Esophagus muscularis mucosa (tissue), 4 donors: ENCODE measurements around the gene PTGIS. TPM values are rescaled to one million over a fixed set of nuclear protein-coding genes. Genes with fewer than 3 reads are reported as not detected.

ENCODE experiments used
- DNase-seq: peaks from one replicate; pipeline ENCODE4 v3.0.0-alpha.2; 2017; ENCODE audit errors: extremely low spot score
- H3K27ac ChIP-seq, 4 donors: fragments of 200-600 bp; sonication (generic); replicated peaks in 1 of 4; 1 replicate in 3 of 4; 2 replicates in 1 of 4; pipeline ENCODE4 v1.5.1; 2016 to 2019; ENCODE audit warnings: mild to moderate bottlenecking in 1 of 4
- H3K27me3 ChIP-seq, 4 donors: fragments of 200-600 bp; sonication (generic); one replicate each; pipeline versions ENCODE4 v1.5.1 to v1.6.0; 2016 to 2019
- H3K36me3 ChIP-seq, 4 donors: fragments of 200-600 bp; sonication (generic); one replicate each; pipeline ENCODE4 v1.5.1; 2016 to 2019
- H3K4me1 ChIP-seq, 4 donors: fragments of 200-600 bp; sonication (generic); one replicate each; pipeline ENCODE4 v1.5.1; 2016 to 2019
- H3K4me3 ChIP-seq, 4 donors: fragments of 200-600 bp; sonication (generic); 1 replicate in 2 of 4; 2 replicates in 2 of 4; pipeline ENCODE4 v1.5.1; 2016 to 2019; ENCODE audit warnings: mild to moderate bottlenecking in 4 of 4, moderate library complexity in 1 of 4
- H3K9me3 ChIP-seq, 4 donors: fragments of 200-600 bp; sonication (generic); 1 replicate in 3 of 4; 2 replicates in 1 of 4; pipeline ENCODE4 v1.5.1; 2016 to 2019
- EP300 ChIP-seq: sonication (generic); formaldehyde crosslinking; IDR thresholded peaks from one replicate; pipeline ENCODE4 v1.6.1; 2017; ENCODE audit warnings: antibody characterized with exemption
- POLR2A ChIP-seq: fragments of 450-650 bp; IDR thresholded peaks from one replicate; pipeline ENCODE4 v1.6.1; 2017; ENCODE audit warnings: antibody characterized with exemption, moderate library complexity, mild to moderate bottlenecking, low read depth
- POLR2AphosphoS5 ChIP-seq, 2 donors: sonication (generic); formaldehyde crosslinking; IDR thresholded peaks; one replicate each; pipeline ENCODE4 v1.6.1; 2017; ENCODE audit warnings: antibody characterized with exemption in 2 of 2
- WGBS: methylation state at CpG from one replicate; pipeline ENCODE4 v1.1.5; 2018; 5-methylcytosine and 5-hydroxymethylcytosine counted together
- intact Hi-C: fragments of 100-400 bp; cut with DNase I; formaldehyde crosslinking; loops from one replicate; pipeline ENCODE4 v1.15.1; 2023
- total RNA-seq, 4 donors: library from RNA; depleted of rRNA; stranded (reverse); fragments of >200 nt; gene quantifications; one replicate each; pipeline versions ENCODE4 v1.1.0 to v1.2.1, GENCODE V29; 2016
- TF ChIP-seq, protein P1 (sequence below), 3 experiments: fragments of 200-600 bp in 2 of 3; fragments of 450-650 bp in 1 of 3; sonication (generic) in 2 of 3; IDR thresholded peaks; one replicate each; pipeline ENCODE4 v1.5.1; 2017 to 2019; ENCODE audit warnings: antibody characterized with exemption in 3 of 3, mild to moderate bottlenecking in 2 of 3, moderate library complexity in 1 of 3

The PTGIS gene
- total RNA-seq, 4 donors from 2014 or later, result 107 to 217 (median 130) TPM

DNA sequence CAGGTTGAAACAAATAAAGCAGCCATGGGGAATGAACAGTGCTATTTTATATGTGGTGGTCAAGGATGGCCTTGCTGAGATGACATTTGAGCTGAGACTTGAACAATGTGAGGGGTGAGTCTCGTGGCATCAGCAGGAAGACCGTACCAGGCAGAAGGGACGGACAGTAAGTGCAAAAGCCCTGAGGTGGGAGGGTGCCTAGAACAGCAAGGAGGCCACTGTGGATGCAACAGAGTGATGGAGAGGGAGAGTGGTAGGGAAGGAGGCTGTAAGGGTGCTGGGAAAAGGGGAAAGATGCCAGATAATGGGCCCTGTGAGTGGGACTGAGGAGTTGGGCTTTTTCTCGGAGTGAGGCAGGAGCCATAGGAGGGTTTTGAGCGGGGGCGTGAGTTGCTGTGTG, 97.0 kb downstream of the PTGIS start:
- Histone ChIP-seq H3K27me3 (no peaks in the 10 kb centered on the region), H3K4me1 (peaks cover 0 to 84% (median 80%) of the 10 kb centered on the region in 4 donors), H3K4me3 (no peak overlapping the region), H3K27ac (no peak overlapping the region), H3K9me3 (no peaks in the 10 kb centered on the region), H3K36me3 (peaks cover 0 to 35% (median 6%) of the 10 kb centered on the region in 4 donors)
- 84% methylated on average over 6 of the region's 6 CpGs for WGBS
- no peak for DNase-seq
- intact Hi-C loops, result no loop called here
- TF ChIP-seq, protein P1, sequence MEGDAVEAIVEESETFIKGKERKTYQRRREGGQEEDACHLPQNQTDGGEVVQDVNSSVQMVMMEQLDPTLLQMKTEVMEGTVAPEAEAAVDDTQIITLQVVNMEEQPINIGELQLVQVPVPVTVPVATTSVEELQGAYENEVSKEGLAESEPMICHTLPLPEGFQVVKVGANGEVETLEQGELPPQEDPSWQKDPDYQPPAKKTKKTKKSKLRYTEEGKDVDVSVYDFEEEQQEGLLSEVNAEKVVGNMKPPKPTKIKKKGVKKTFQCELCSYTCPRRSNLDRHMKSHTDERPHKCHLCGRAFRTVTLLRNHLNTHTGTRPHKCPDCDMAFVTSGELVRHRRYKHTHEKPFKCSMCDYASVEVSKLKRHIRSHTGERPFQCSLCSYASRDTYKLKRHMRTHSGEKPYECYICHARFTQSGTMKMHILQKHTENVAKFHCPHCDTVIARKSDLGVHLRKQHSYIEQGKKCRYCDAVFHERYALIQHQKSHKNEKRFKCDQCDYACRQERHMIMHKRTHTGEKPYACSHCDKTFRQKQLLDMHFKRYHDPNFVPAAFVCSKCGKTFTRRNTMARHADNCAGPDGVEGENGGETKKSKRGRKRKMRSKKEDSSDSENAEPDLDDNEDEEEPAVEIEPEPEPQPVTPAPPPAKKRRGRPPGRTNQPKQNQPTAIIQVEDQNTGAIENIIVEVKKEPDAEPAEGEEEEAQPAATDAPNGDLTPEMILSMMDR (IDR thresholded peaks at IDR 0.05), result no peak
- TF ChIP-seq EP300 (no peak), POLR2A (no peak), POLR2AphosphoS5 (IDR thresholded peaks at IDR 0.05) (no peak)

- H3K4me1 ChIP-seq, result peaks cover 0 to 76% (median 73%) of the 10 kb centered on the region in 4 donors
- no peak overlapping the region for H3K27ac ChIP-seq
- 75% methylated on average over 6 of the region's 6 CpGs for WGBS
- intact Hi-C loops, result no loop called here
- H3K4me3 ChIP-seq, result no peak overlapping the region
- peaks cover 0 to 23% (median 6%) of the 10 kb centered on the region in 4 donors for H3K36me3 ChIP-seq
- no peaks in the 10 kb centered on the region for H3K9me3 ChIP-seq
- H3K27me3 ChIP-seq, result no peaks in the 10 kb centered on the region
- TF ChIP-seq, protein P1 (IDR thresholded peaks at IDR 0.05), result no peak
- TF ChIP-seq POLR2A (no peak), EP300 (no peak), POLR2AphosphoS5 (IDR thresholded peaks at IDR 0.05) (no peak)
- no peak for DNase-seq
Observed at GRCh38 chr20:49469060-49469459, 98.9 kb downstream of the PTGIS start.

DNA sequence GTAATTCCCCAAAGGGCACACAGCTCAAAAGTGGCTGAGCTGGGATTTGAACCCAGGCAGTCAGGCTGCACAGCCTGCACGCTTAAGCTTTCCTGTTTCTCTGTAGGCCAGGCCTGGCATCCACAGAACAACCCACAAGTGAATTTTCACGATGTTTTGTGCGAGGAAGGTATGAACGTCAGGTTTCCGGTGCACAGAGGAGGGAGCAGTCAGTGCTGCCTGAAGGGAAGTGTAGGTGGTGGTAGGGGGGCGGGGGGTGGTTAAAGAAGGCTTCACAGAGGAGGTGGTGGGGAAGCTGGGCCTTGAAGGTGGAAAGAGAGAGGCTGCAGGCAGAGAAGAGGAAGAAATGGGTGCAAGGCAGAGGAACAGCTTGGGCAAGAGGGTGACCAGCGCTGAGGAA, 99.5 kb downstream of the PTGIS start:
- H3K27me3 ChIP-seq, result no peaks in the 10 kb centered on the region
- H3K27ac ChIP-seq, result no peak overlapping the region
- TF ChIP-seq, protein P1 (IDR thresholded peaks at IDR 0.05), result no peak
- no peak for TF ChIP-seq POLR2AphosphoS5 (IDR thresholded peaks at IDR 0.05)
- TF ChIP-seq EP300, result no peak
- no peak for TF ChIP-seq POLR2A
- 83% methylated on average over 7 of the region's 7 CpGs for WGBS
- no peak for DNase-seq
- intact Hi-C loops, result no loop called here
- H3K4me3 ChIP-seq, result no peak overlapping the region
- H3K4me1 ChIP-seq, result peaks cover 0 to 71% (median 67%) of the 10 kb centered on the region in 4 donors
- peaks cover 0 to 19% (median 6%) of the 10 kb centered on the region in 4 donors for H3K36me3 ChIP-seq
- H3K9me3 ChIP-seq, result no peaks in the 10 kb centered on the region

- TF ChIP-seq POLR2A, result no peak
- no peak for TF ChIP-seq POLR2AphosphoS5 (IDR thresholded peaks at IDR 0.05)
- no peak for TF ChIP-seq EP300
- TF ChIP-seq, protein P1 (IDR thresholded peaks at IDR 0.05), result no peak
- 74% methylated on average over 8 of the region's 8 CpGs for WGBS
- Histone ChIP-seq H3K4me1 (peaks cover 0 to 77% (median 73%) of the 10 kb centered on the region in 4 donors), H3K36me3 (peaks cover 0 to 13% (median 5%) of the 10 kb centered on the region in 4 donors), H3K27me3 (no peaks in the 10 kb centered on the region), H3K4me3 (no peak overlapping the region), H3K27ac (no peak overlapping the region), H3K9me3 (no peaks in the 10 kb centered on the region)
- no peak for DNase-seq
- intact Hi-C loops, result no loop called here
Observed at GRCh38 chr20:49466114-49466912, 101.6 kb downstream of the PTGIS start.
